ENCODE measurements around the gene CTAGE1. TPM values are rescaled to one million over a fixed set of nuclear protein-coding genes. Genes with fewer than 3 reads are reported as not detected.

Gene CTAGE1
- total and polyA plus RNA-seq, 2 donors (not counting 1 experiment from before 2014, with no cell fraction given): not detected

- Histone ChIP-seq H3K4me2 (replicated peaks; ENCODE audit: low read depth, low read length, poor library complexity, severe bottlenecking) (no peak overlapping the region), H3K79me2 (ENCODE audit: control insufficient read depth, insufficient read depth, low read length) (no peaks in the 10 kb centered on the region), H3K4me1 (ENCODE audit: control insufficient read depth in 2 of 2, insufficient read depth in 2 of 2, low read length in 2 of 2) (no peaks in the 10 kb centered on the region), H3K27ac (ENCODE audit: low read length in 2 of 2) (no peak overlapping the region), H3K9me3 (ENCODE audit: control extremely low read depth in 1 of 3, control insufficient read depth in 2 of 3, insufficient read depth in 1 of 3, low read length in 2 of 3) (peaks cover 0 to 5% (median 0%) of the 10 kb centered on the region in 3 donors), H2AFZ (ENCODE audit: insufficient read depth, low read depth, low read length, poor library complexity, severe bottlenecking) (no peak overlapping the region), H3K4me3 (ENCODE audit: control extremely low read depth in 1 of 5, extremely low read depth in 1 of 5, insufficient read depth in 1 of 5, low read depth in 2 of 5, low read length in 4 of 5) (no peak overlapping the region), H4K20me1 (ENCODE audit: control insufficient read depth, insufficient read depth, low read length, poor library complexity, severe bottlenecking) (no peaks in the 10 kb centered on the region), H3K27me3 (replicated peaks in 1 of 4; ENCODE audit: control extremely low read depth in 1 of 4, control insufficient read depth in 3 of 4, insufficient read depth in 4 of 4, low read length in 3 of 4) (no peaks in the 10 kb centered on the region), H3K9ac (ENCODE audit: low read length) (no peak overlapping the region), H3K36me3 (replicated peaks in 1 of 2; ENCODE audit: control extremely low read depth in 1 of 2, control insufficient read depth in 1 of 2, extremely low read depth in 1 of 2, insufficient read depth in 2 of 2, low read length in 1 of 2) (no peaks in the 10 kb centered on the region)
- H3K27ac Mint-ChIP-seq: no peak overlapping the region
- TF ChIP-seq CTCF (IDR thresholded peaks at IDR 0.05): no peak
- no peak for TF ChIP-seq EZH2 (IDR thresholded peaks at IDR 0.05; ENCODE audit: borderline replicate concordance, insufficient read depth, low read depth, low read length, poor library complexity, severe bottlenecking)
- ATAC-seq (ENCODE audit: low read depth) (no peak), DNase-seq (no peak)
- H3K9me3 Mint-ChIP-seq (ENCODE audit: insufficient read depth): no peaks in the 10 kb centered on the region
- intact Hi-C loops (cut with micrococcal nuclease): no loop called here
- no peaks in the 10 kb centered on the region for H3K27me3 Mint-ChIP-seq
- CTCF ChIA-PET: no interaction called here
- POLR2A ChIA-PET: no interaction called here
- 75% methylated on average over 3 of the region's 5 CpGs for WGBS (ENCODE audit: insufficient coverage)
- H3K4me1 Mint-ChIP-seq: no peaks in the 10 kb centered on the region
- no peak overlapping the region for H3K4me3 Mint-ChIP-seq
Measured at GRCh38 chr18:22434973-22435608, 17.4 kb upstream of the CTAGE1 start.

- no peaks in the 10 kb centered on the region for H3K36me3 ChIP-seq (replicated peaks in 1 of 2; ENCODE audit: control extremely low read depth in 1 of 2, control insufficient read depth in 1 of 2, extremely low read depth in 1 of 2, insufficient read depth in 2 of 2, low read length in 1 of 2)
- no peak overlapping the region for H3K27ac ChIP-seq (ENCODE audit: low read length in 2 of 2)
- POLR2A ChIA-PET: no interaction called here
- TF ChIP-seq EZH2 (IDR thresholded peaks at IDR 0.05; ENCODE audit: borderline replicate concordance, insufficient read depth, low read depth, low read length, poor library complexity, severe bottlenecking) (no peak), CTCF (IDR thresholded peaks at IDR 0.05) (no peak)
- peaks cover 0 to 5% (median 0%) of the 10 kb centered on the region in 3 donors for H3K9me3 ChIP-seq (ENCODE audit: control extremely low read depth in 1 of 3, control insufficient read depth in 2 of 3, insufficient read depth in 1 of 3, low read length in 2 of 3)
- H3K4me1 ChIP-seq (ENCODE audit: control insufficient read depth in 2 of 2, insufficient read depth in 2 of 2, low read length in 2 of 2): no peaks in the 10 kb centered on the region
- 92% methylated on average over 2 of the region's 7 CpGs for WGBS (ENCODE audit: insufficient coverage)
- H3K79me2 ChIP-seq (ENCODE audit: control insufficient read depth, insufficient read depth, low read length): no peaks in the 10 kb centered on the region
- CTCF ChIA-PET: no interaction called here
- no peaks in the 10 kb centered on the region for H3K27me3 ChIP-seq (replicated peaks in 1 of 4; ENCODE audit: control extremely low read depth in 1 of 4, control insufficient read depth in 3 of 4, insufficient read depth in 4 of 4, low read length in 3 of 4)
- H3K4me3 Mint-ChIP-seq: no peak overlapping the region
- ATAC-seq (ENCODE audit: low read depth) (no peak), DNase-seq (no peak)
- no peak overlapping the region for H3K9ac ChIP-seq (ENCODE audit: low read length)
- no peak overlapping the region for H2AFZ ChIP-seq (ENCODE audit: insufficient read depth, low read depth, low read length, poor library complexity, severe bottlenecking)
- H3K4me1 Mint-ChIP-seq: no peaks in the 10 kb centered on the region
- no peaks in the 10 kb centered on the region for H4K20me1 ChIP-seq (ENCODE audit: control insufficient read depth, insufficient read depth, low read length, poor library complexity, severe bottlenecking)
- intact Hi-C loops (cut with micrococcal nuclease): no loop called here
- no peaks in the 10 kb centered on the region for H3K27me3 Mint-ChIP-seq
- H3K4me2 ChIP-seq (replicated peaks; ENCODE audit: low read depth, low read length, poor library complexity, severe bottlenecking): no peak overlapping the region
- no peak overlapping the region for H3K27ac Mint-ChIP-seq
- no peaks in the 10 kb centered on the region for H3K9me3 Mint-ChIP-seq (ENCODE audit: insufficient read depth)
- H3K4me3 ChIP-seq (ENCODE audit: control extremely low read depth in 1 of 5, extremely low read depth in 1 of 5, insufficient read depth in 1 of 5, low read depth in 2 of 5, low read length in 4 of 5): no peak overlapping the region
Measured at GRCh38 chr18:22433956-22434355, 16.2 kb upstream of the CTAGE1 start.
